Cardiac fibroblast (primary cell): Measurements from ENCODE around the gene MET.
A peak's percentile ranks its signal among the peaks of the same experiment; 100 is the strongest.

Experiments
- DNase-seq, 2 donors: peaks; one replicate each; pipeline versions ENCODE4 v3.0.0 to v3.0.0-alpha.2; 2010; ENCODE audit warnings: low read depth in 2 of 2
- H3K4me3 ChIP-seq, 2 donors: replicated peaks in 1 of 2; 1 replicate in 1 of 2; 2 replicates in 1 of 2; pipeline ENCODE4 v1.5.1; 2011; ENCODE audit warnings: low read depth in 2 of 2, low read length in 2 of 2, mild to moderate bottlenecking in 2 of 2, moderate library complexity in 1 of 2
- CTCF ChIP-seq: IDR thresholded peaks from one replicate; pipeline ENCODE4 v1.5.1; 2011; ENCODE audit warnings: low read depth, mild to moderate bottlenecking, low read length, inconsistent platforms

Gene MET

GRCh38 chr7:116781584-116781983 lies 109.6 kb downstream of the MET start:
- DNase-seq = no peak
- TF ChIP-seq CTCF = no peak
- H3K4me3 ChIP-seq = no peak overlapping the region

- peak; percentile 63 to 74 for DNase-seq
- TF ChIP-seq CTCF = no peak
- no peak overlapping the region for H3K4me3 ChIP-seq
Measured at GRCh38 chr7:116782177-116782711, 110.2 kb downstream of the MET start.

GRCh38 chr7:116783666-116784318 lies 111.8 kb downstream of the MET start:
- no peak for DNase-seq
- H3K4me3 ChIP-seq = no peak overlapping the region
- no peak for TF ChIP-seq CTCF

- TF ChIP-seq CTCF = no peak
- no peak for DNase-seq
- no peak overlapping the region for H3K4me3 ChIP-seq
Measured at GRCh38 chr7:116784647-116785046, 112.7 kb downstream of the MET start.

GRCh38 chr7:116785843-116786242 lies 113.8 kb downstream of the MET start:
- H3K4me3 ChIP-seq = no peak overlapping the region
- TF ChIP-seq CTCF = no peak
- DNase-seq = no peak

- peak; percentile 54 for TF ChIP-seq CTCF
- no peak overlapping the region for H3K4me3 ChIP-seq
- peak; percentile 39 to 71 for DNase-seq
Measured at GRCh38 chr7:116786791-116787443, 114.9 kb downstream of the MET start.
